Vagina (tissue), 2 donors: ENCODE measurements around the gene FKBP7. TPM values are rescaled to one million over a fixed set of nuclear protein-coding genes. Genes with fewer than 3 reads are reported as not detected.

ENCODE experiments used
- DNase-seq, 2 donors: peaks; one replicate each; pipeline ENCODE4 v3.0.0-alpha.2; 2017; ENCODE audit errors: extremely low spot score in 2 of 2
- H3K27ac ChIP-seq: fragments of 200-600 bp; sonication (generic); one replicate; pipeline ENCODE4 v1.5.1; 2019
- H3K27me3 ChIP-seq: fragments of 200-600 bp; sonication (generic); one replicate; pipeline ENCODE4 v1.5.1; 2019
- H3K36me3 ChIP-seq, 2 donors: fragments of 200-600 bp; sonication (generic); one replicate each; pipeline ENCODE4 v1.5.1; 2017 to 2019
- H3K4me1 ChIP-seq: fragments of 200-600 bp; sonication (generic); one replicate; pipeline ENCODE4 v1.5.1; 2019
- H3K4me3 ChIP-seq, 2 donors: fragments of 200-600 bp; sonication (generic); 1 replicate in 1 of 2; 2 replicates in 1 of 2; pipeline ENCODE4 v1.5.1; 2016 to 2019
- H3K9me3 ChIP-seq: fragments of 200-600 bp; sonication (generic); one replicate; pipeline ENCODE4 v1.5.1; 2019
- CTCF ChIP-seq, 3 experiments: fragments of 450-650 bp in 2 of 3; fragments of 200-600 bp in 1 of 3; sonication (generic) in 1 of 3; IDR thresholded peaks; one replicate each; pipeline ENCODE4 v1.5.1; 2017 to 2019; ENCODE audit warnings: antibody characterized with exemption in 3 of 3, mild to moderate bottlenecking in 2 of 3, moderate library complexity in 2 of 3
- POLR2A ChIP-seq, 2 donors: fragments of 450-650 bp; IDR thresholded peaks; one replicate each; pipeline ENCODE4 v1.6.1; 2017; ENCODE audit warnings: antibody characterized with exemption in 2 of 2, mild to moderate bottlenecking in 2 of 2, moderate library complexity in 2 of 2
- POLR2AphosphoS5 ChIP-seq, 2 donors: sonication (generic); formaldehyde crosslinking; IDR thresholded peaks; one replicate each; pipeline ENCODE4 v1.9.0; 2017; ENCODE audit warnings: antibody characterized with exemption in 2 of 2, mild to moderate bottlenecking in 2 of 2, low read depth in 1 of 2; ENCODE audit not compliant: insufficient read depth in 1 of 2
- intact Hi-C: fragments of 100-400 bp; cut with DNase I; formaldehyde crosslinking; loops from one replicate; pipeline ENCODE4 v1.15.1; 2023
- total RNA-seq: library from RNA; depleted of rRNA; stranded (reverse); fragments of >200 nt; gene quantifications from one replicate; pipeline ENCODE4 v1.2.3, GENCODE V29; 2016

The FKBP7 gene
- total RNA-seq, 1 donor from 2014 or later = 30.9 TPM

GRCh38 chr2:178522950-178523595 lies 44.7 kb upstream of the FKBP7 start:
- Histone ChIP-seq H3K9me3 (no peaks in the 10 kb centered on the region), H3K4me3 (peak overlapping the region; percentile 50 to 56), H3K27me3 (no peaks in the 10 kb centered on the region), H3K36me3 (no peaks in the 10 kb centered on the region), H3K27ac (peak overlapping the region; percentile 68), H3K4me1 (peaks cover 13% of the 10 kb centered on the region)
- TF ChIP-seq POLR2A (IDR thresholded peaks at IDR 0.05) (no peak), POLR2AphosphoS5 (IDR thresholded peaks at IDR 0.05; ENCODE audit: insufficient read depth in 1 of 2, low read depth in 1 of 2) (peak; percentile 61 to 78), CTCF (IDR thresholded peaks at IDR 0.05) (peak; percentile 41 to 66 (median 54))
- no peak for DNase-seq
- intact Hi-C loops = no loop called here

GRCh38 chr2:178521304-178522150 lies 43.1 kb upstream of the FKBP7 start:
- intact Hi-C loops = no loop called here
- H3K4me3 ChIP-seq = no peak overlapping the region
- H3K27me3 ChIP-seq = no peaks in the 10 kb centered on the region
- TF ChIP-seq POLR2AphosphoS5 (IDR thresholded peaks at IDR 0.05; ENCODE audit: insufficient read depth in 1 of 2, low read depth in 1 of 2) (no peak), CTCF (IDR thresholded peaks at IDR 0.05) (no peak), POLR2A (IDR thresholded peaks at IDR 0.05) (no peak)
- DNase-seq = no peak
- peaks cover 13% of the 10 kb centered on the region for H3K4me1 ChIP-seq
- no peak overlapping the region for H3K27ac ChIP-seq
- H3K36me3 ChIP-seq = no peaks in the 10 kb centered on the region
- H3K9me3 ChIP-seq = no peaks in the 10 kb centered on the region

GRCh38 chr2:178517496-178517895 lies 39.1 kb upstream of the FKBP7 start:
- Histone ChIP-seq H3K9me3 (no peaks in the 10 kb centered on the region), H3K27ac (no peak overlapping the region), H3K36me3 (no peaks in the 10 kb centered on the region), H3K4me3 (no peak overlapping the region), H3K4me1 (no peaks in the 10 kb centered on the region), H3K27me3 (no peaks in the 10 kb centered on the region)
- DNase-seq = no peak
- intact Hi-C loops = no loop called here
- TF ChIP-seq CTCF (IDR thresholded peaks at IDR 0.05) (no peak), POLR2A (IDR thresholded peaks at IDR 0.05) (no peak), POLR2AphosphoS5 (IDR thresholded peaks at IDR 0.05; ENCODE audit: insufficient read depth in 1 of 2, low read depth in 1 of 2) (no peak)

- H3K36me3 ChIP-seq = no peaks in the 10 kb centered on the region
- H3K9me3 ChIP-seq = no peaks in the 10 kb centered on the region
- no peak for DNase-seq
- no peaks in the 10 kb centered on the region for H3K4me1 ChIP-seq
- no peaks in the 10 kb centered on the region for H3K27me3 ChIP-seq
- intact Hi-C loops = no loop called here
- TF ChIP-seq POLR2AphosphoS5 (IDR thresholded peaks at IDR 0.05; ENCODE audit: insufficient read depth in 1 of 2, low read depth in 1 of 2) (no peak), POLR2A (IDR thresholded peaks at IDR 0.05) (no peak), CTCF (IDR thresholded peaks at IDR 0.05) (no peak)
- H3K4me3 ChIP-seq = no peak overlapping the region
- H3K27ac ChIP-seq = no peak overlapping the region
These were observed 36.3 kb upstream of the FKBP7 start for GRCh38 chr2:178514664-178515063.

DNA sequence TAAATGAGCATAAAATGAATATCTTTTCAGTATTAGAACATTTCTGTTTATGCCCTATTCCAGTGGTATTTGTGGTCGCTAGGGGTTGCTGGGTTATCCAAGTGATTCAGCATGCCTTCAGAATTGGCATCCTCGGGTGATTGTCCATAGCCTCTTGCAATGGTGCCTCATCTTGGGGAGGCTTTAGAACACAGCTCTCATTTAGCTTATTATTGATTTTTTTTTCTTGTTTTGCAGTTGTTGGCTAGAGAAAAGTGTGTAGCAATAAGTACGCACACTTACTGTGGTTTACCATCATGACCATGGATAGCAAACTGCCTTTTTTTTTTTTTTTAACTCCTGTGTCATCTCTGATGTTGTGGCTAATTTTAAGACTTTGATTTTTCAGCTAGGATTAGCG lies 35.5 kb upstream of the FKBP7 start:
- Histone ChIP-seq H3K4me1 (no peaks in the 10 kb centered on the region), H3K27me3 (no peaks in the 10 kb centered on the region), H3K9me3 (no peaks in the 10 kb centered on the region), H3K27ac (no peak overlapping the region), H3K4me3 (no peak overlapping the region), H3K36me3 (no peaks in the 10 kb centered on the region)
- TF ChIP-seq POLR2AphosphoS5 (IDR thresholded peaks at IDR 0.05; ENCODE audit: insufficient read depth in 1 of 2, low read depth in 1 of 2) (no peak), CTCF (IDR thresholded peaks at IDR 0.05) (no peak), POLR2A (IDR thresholded peaks at IDR 0.05) (no peak)
- intact Hi-C loops = no loop called here
- no peak for DNase-seq
